ENCODE measurements around the gene CFAP57. TPM values are rescaled to one million over a fixed set of nuclear protein-coding genes. Genes with fewer than 3 reads are reported as not detected.

The CFAP57 gene
- total RNA-seq, 4 donors from 2014 or later, result 0.19 to 0.38 (median 0.24) TPM

- intact Hi-C loops (cut with DNase I; ENCODE audit: low total_unique reads), result no loop called here
- DNase-seq (ENCODE audit: low spot score in 2 of 2), result peak in 1 of 2 donors; percentile 78
- no peak overlapping the region for H3K4me3 ChIP-seq (ENCODE audit: low read depth, poor library complexity, severe bottlenecking)
- TF ChIP-seq POLR2A (IDR thresholded peaks at IDR 0.05) (no peak), CTCF (IDR thresholded peaks at IDR 0.05) (no peak)
- WGBS, 2 donors, result 40 to 41% methylated on average over 11 of the region's 11 CpGs
Measured at GRCh38 chr1:43274125-43274803, 102.1 kb downstream of the CFAP57 start.

- intact Hi-C loops (cut with DNase I; ENCODE audit: low total_unique reads), result no loop called here
- 80 to 81% methylated on average over 8 of the region's 8 CpGs for WGBS, 2 donors
Measured at GRCh38 chr1:43274804-43275180, 102.7 kb downstream of the CFAP57 start.

GRCh38 chr1:43275826-43276620 lies 103.9 kb downstream of the CFAP57 start:
- intact Hi-C loops (cut with DNase I; ENCODE audit: low total_unique reads), result no loop called here
- WGBS, 2 donors, result 81 to 88% methylated on average over 12 of the region's 12 CpGs
- no peak for TF ChIP-seq POLR2A (IDR thresholded peaks at IDR 0.05)
- no peak for TF ChIP-seq CTCF (IDR thresholded peaks at IDR 0.05)
- no peak overlapping the region for H3K4me3 ChIP-seq (ENCODE audit: low read depth, poor library complexity, severe bottlenecking)
- DNase-seq (ENCODE audit: low spot score in 2 of 2), result peak in 1 of 2 donors; percentile 69

More at GRCh38 chr1:43274804-43275180, 102.7 kb downstream of the CFAP57 start:
- TF ChIP-seq POLR2A (IDR thresholded peaks at IDR 0.05) (no peak), CTCF (IDR thresholded peaks at IDR 0.05) (no peak)
- peak in 1 of 2 donors; percentile 53 for DNase-seq (ENCODE audit: low spot score in 2 of 2)
- H3K4me3 ChIP-seq (ENCODE audit: low read depth, poor library complexity, severe bottlenecking), result no peak overlapping the region

- WGBS, 2 donors, result 80 to 82% methylated on average over 7 of the region's 7 CpGs
- no peak for TF ChIP-seq CTCF (IDR thresholded peaks at IDR 0.05)
- TF ChIP-seq POLR2A (IDR thresholded peaks at IDR 0.05), result no peak
- no peak overlapping the region for H3K4me3 ChIP-seq (ENCODE audit: low read depth, poor library complexity, severe bottlenecking)
- intact Hi-C loops (cut with DNase I; ENCODE audit: low total_unique reads), result no loop called here
- peak in 1 of 2 donors; percentile 68 for DNase-seq (ENCODE audit: low spot score in 2 of 2)
Measured at GRCh38 chr1:43276673-43277072, 104.5 kb downstream of the CFAP57 start.

- TF ChIP-seq POLR2A (IDR thresholded peaks at IDR 0.05) (no peak), CTCF (IDR thresholded peaks at IDR 0.05) (no peak)
- DNase-seq (ENCODE audit: low spot score in 2 of 2), result peak in 1 of 2 donors; percentile 76
- no peak overlapping the region for H3K4me3 ChIP-seq (ENCODE audit: low read depth, poor library complexity, severe bottlenecking)
- intact Hi-C loops (cut with DNase I; ENCODE audit: low total_unique reads), result no loop called here
- 81 to 87% methylated on average over 6 to 7 of the region's 7 CpGs for WGBS, 2 donors
Measured at GRCh38 chr1:43277116-43277876, 105.2 kb downstream of the CFAP57 start.
